Uterus (tissue), 2 donors: Measurements from ENCODE around the gene RHBDD3.

Experiments
- CTCF ChIP-seq, 4 experiments: fragments of 200-600 bp in 2 of 4; fragments of 450-650 bp in 2 of 4; sonication (generic) in 2 of 4; IDR thresholded peaks; one replicate each; pipeline ENCODE4 v1.5.1; 2016 to 2019; ENCODE audit warnings: antibody characterized with exemption in 4 of 4, mild to moderate bottlenecking in 2 of 4, moderate library complexity in 1 of 4
- POLR2A ChIP-seq, 2 donors: fragments of 450-650 bp; IDR thresholded peaks; one replicate each; pipeline ENCODE4 v1.6.1; 2016; ENCODE audit warnings: antibody characterized with exemption in 2 of 2, mild to moderate bottlenecking in 1 of 2, moderate library complexity in 1 of 2

- TF ChIP-seq CTCF (IDR thresholded peaks at IDR 0.05) (peak in 2 of 4 experiments; percentile 18 to 21), POLR2A (IDR thresholded peaks at IDR 0.05) (peak; percentile 59 to 89)
These were observed at the start of gene RHBDD3, which contains the start of gene EWSR1 for GRCh38 chr22:29267858-29268510.
